ENCODE results near the gene AMMECR1L.
A peak's percentile ranks its signal among the peaks of the same experiment; 100 is the strongest.
"Not testable (repeated sequence)": the region's sequence is repeated elsewhere in the genome, so short reads cannot be mapped to it uniquely, and the experiment has no call there.

The AMMECR1L gene

GRCh38 chr2:127829845-127830246 is 55.9 kb downstream of the AMMECR1L start:
- peak; percentile 78 for DNase-seq

- DNase-seq: not testable (repeated sequence)
Measured at GRCh38 chr2:127826708-127827107, 59.0 kb downstream of the AMMECR1L start.

DNA sequence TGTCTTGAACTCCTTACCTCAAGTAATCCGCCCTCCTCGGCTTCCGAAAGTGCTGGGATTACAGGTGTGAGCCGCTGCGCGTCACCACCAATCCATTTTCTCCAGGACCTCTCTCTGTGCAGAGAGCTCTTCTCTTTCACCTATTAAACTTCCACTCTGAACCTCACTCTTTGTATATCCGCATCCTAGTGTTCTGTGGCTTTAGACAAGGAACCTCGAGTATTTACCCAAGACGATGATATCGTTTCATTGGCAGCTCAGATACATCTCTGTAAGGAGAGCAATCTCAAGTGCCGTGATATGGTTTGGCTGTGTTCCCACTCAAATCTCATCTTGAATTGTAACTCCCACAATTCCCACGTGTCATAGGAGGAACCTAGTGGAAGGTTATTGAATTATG is 59.7 kb downstream of the AMMECR1L start:
- no peak for DNase-seq

DNA sequence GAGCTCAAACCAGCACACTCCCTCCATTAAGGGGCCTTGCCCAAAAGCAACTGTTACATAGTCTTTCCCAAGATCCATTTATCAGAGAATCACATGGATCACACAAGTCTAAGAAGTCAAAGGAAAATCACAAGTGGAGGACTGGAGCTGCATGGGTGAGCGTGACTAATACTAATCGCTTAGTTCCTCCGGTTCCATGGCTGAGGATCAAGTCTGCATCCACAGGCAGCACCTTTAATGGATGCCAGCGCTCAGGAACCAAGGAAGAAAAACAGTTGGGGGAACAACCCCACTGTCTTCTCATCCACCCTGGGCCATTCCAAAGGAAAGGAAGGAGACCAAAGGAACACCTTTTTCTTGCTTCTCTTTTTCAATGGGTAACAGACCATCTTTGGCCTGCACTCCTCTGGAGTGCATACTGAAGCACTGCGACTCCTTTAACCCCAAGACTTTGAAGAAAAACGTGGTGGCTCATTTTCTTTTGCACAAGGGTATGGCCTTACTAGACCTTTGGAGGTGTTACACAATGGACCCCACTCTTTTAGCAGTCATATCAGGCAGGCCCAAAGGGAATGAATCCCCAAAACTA is 65.6 kb downstream of the AMMECR1L start:
- DNase-seq: no peak

- DNase-seq: no peak
Measured at GRCh38 chr2:127818794-127819425, 66.8 kb downstream of the AMMECR1L start.

DNA sequence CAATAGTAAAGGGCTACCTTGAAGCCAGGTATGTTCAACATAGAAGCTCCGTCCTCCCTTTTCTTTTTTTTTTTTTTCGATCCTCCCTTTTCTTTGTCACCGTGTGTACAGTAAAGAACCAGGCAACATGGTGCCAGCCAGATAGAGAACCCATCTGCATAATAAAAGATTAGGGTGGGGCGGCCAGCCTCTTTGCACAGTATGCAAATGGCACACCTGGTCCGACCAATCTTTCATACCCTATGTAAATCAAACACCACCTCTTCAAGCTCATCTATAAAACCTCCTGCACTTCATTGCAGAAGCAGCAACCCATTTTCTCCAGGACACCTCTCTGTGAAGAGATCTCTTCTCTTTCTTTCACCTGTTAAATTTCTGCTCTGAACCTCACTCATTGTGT is 67.5 kb downstream of the AMMECR1L start:
- no peak for DNase-seq

- no peak for DNase-seq
Measured at GRCh38 chr2:127814677-127815076, 71.1 kb downstream of the AMMECR1L start.

GRCh38 chr2:127812441-127812840 is 73.3 kb downstream of the AMMECR1L start:
- DNase-seq: not testable (repeated sequence)
